ENCODE measurements around the gene FRMD8. TPM values are rescaled to one million over a fixed set of nuclear protein-coding genes. Genes with fewer than 3 reads are reported as not detected.

The FRMD8 gene
- total and polyA plus RNA-seq, 2 experiments from 2014 or later, result 7.0 to 35.4 TPM

DNA sequence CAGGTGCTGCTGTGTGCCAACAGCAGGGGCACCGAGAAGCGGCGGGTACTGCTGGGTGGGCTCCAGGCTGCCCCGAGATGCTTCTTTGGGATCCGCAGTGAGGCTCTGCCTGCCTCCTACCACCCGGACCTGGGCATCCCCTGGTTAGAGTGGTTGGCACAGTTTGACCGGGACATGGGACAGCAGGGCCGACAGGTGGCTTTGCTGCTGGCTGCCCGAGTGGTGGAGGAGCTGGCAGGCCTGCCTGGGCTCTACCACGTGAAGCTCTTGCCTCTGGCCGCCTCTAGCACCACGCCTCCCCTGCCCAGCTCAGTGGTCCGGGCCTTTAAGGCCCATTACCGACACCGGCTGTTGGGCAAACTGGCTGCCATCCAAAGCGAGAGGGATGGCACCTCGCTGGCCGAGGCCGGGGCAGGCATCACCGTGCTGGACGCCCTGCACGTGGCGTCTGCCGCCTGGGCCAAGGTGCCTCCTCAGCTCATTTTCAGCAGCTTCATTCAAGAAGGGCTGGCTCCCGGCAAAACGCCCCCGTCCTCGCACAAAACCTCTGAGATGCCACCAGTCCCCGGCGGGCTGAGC lies 30.0 kb upstream of the FRMD8 start (continued):
- TF ChIP-seq, protein P1, sequence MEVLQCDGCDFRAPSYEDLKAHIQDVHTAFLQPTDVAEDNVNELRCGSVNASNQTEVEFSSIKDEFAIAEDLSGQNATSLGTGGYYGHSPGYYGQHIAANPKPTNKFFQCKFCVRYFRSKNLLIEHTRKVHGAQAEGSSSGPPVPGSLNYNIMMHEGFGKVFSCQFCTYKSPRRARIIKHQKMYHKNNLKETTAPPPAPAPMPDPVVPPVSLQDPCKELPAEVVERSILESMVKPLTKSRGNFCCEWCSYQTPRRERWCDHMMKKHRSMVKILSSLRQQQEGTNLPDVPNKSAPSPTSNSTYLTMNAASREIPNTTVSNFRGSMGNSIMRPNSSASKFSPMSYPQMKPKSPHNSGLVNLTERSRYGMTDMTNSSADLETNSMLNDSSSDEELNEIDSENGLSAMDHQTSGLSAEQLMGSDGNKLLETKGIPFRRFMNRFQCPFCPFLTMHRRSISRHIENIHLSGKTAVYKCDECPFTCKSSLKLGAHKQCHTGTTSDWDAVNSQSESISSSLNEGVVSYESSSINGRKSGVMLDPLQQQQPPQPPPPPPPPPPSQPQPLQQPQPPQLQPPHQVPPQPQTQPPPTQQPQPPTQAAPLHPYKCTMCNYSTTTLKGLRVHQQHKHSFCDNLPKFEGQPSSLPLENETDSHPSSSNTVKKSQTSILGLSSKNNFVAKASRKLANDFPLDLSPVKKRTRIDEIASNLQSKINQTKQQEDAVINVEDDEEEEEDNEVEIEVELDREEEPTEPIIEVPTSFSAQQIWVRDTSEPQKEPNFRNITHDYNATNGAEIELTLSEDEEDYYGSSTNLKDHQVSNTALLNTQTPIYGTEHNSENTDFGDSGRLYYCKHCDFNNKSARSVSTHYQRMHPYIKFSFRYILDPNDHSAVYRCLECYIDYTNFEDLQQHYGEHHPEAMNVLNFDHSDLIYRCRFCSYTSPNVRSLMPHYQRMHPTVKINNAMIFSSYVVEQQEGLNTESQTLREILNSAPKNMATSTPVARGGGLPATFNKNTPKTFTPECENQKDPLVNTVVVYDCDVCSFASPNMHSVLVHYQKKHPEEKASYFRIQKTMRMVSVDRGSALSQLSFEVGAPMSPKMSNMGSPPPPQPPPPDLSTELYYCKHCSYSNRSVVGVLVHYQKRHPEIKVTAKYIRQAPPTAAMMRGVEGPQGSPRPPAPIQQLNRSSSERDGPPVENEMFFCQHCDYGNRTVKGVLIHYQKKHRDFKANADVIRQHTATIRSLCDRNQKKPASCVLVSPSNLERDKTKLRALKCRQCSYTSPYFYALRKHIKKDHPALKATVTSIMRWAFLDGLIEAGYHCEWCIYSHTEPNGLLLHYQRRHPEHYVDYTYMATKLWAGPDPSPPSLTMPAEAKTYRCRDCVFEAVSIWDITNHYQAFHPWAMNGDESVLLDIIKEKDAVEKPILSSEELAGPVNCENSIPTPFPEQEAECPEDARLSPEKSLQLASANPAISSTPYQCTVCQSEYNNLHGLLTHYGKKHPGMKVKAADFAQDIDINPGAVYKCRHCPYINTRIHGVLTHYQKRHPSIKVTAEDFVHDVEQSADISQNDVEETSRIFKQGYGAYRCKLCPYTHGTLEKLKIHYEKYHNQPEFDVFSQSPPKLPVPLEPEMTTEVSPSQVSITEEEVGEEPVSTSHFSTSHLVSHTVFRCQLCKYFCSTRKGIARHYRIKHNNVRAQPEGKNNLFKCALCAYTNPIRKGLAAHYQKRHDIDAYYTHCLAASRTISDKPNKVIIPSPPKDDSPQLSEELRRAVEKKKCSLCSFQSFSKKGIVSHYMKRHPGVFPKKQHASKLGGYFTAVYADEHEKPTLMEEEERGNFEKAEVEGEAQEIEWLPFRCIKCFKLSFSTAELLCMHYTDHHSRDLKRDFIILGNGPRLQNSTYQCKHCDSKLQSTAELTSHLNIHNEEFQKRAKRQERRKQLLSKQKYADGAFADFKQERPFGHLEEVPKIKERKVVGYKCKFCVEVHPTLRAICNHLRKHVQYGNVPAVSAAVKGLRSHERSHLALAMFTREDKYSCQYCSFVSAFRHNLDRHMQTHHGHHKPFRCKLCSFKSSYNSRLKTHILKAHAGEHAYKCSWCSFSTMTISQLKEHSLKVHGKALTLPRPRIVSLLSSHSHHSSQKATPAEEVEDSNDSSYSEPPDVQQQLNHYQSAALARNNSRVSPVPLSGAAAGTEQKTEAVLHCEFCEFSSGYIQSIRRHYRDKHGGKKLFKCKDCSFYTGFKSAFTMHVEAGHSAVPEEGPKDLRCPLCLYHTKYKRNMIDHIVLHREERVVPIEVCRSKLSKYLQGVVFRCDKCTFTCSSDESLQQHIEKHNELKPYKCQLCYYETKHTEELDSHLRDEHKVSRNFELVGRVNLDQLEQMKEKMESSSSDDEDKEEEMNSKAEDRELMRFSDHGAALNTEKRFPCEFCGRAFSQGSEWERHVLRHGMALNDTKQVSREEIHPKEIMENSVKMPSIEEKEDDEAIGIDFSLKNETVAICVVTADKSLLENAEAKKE (CRISPR knock-in tag; IDR thresholded peaks at IDR 0.05), result no peak
- no peak for TF ChIP-seq POLR2AphosphoS5 (IDR thresholded peaks at IDR 0.05; ENCODE audit: low read depth)
- TF ChIP-seq, protein P2, sequence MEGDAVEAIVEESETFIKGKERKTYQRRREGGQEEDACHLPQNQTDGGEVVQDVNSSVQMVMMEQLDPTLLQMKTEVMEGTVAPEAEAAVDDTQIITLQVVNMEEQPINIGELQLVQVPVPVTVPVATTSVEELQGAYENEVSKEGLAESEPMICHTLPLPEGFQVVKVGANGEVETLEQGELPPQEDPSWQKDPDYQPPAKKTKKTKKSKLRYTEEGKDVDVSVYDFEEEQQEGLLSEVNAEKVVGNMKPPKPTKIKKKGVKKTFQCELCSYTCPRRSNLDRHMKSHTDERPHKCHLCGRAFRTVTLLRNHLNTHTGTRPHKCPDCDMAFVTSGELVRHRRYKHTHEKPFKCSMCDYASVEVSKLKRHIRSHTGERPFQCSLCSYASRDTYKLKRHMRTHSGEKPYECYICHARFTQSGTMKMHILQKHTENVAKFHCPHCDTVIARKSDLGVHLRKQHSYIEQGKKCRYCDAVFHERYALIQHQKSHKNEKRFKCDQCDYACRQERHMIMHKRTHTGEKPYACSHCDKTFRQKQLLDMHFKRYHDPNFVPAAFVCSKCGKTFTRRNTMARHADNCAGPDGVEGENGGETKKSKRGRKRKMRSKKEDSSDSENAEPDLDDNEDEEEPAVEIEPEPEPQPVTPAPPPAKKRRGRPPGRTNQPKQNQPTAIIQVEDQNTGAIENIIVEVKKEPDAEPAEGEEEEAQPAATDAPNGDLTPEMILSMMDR (conservative IDR thresholded peaks at IDR 0.05; ENCODE audit: low read depth in 2 of 2), result no peak
- TF ChIP-seq CREB1 (CRISPR knock-in tag; IDR thresholded peaks at IDR 0.05; ENCODE audit: low read depth), result no peak

DNA sequence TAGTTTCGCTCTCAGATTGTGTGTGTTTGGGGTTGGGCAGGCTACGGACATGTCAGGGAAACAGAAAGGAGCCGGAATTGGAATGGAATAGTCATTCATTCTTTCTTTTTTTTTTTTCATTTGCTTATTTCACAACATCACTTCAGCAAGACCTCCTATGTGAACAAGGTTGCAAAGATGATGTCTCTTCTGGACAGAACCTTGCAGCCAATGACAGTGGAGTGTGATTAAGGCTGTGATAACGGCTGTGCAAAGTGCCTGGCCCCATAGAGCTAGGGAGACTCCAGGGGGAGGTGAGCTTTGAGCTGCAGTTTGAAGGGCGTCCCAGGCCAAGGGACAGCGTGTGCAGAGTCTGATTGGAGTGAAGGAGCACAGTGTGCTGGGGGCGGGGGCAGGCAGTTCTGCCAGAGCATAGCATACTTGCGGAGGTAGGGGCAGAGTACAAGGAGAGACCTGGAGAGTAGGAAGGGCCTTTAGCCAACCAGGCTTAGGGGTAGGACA lies 28.5 kb upstream of the FRMD8 start:
- no peaks in the 10 kb centered on the region for H3K36me3 ChIP-seq (ENCODE audit: insufficient read depth)
- peaks cover 2% of the 10 kb centered on the region; the same call in 1 of the 3 replicates for H3K36me3 Mint-ChIP-seq (ENCODE audit: low read depth)
- H3K27me3 Mint-ChIP-seq (ENCODE audit: insufficient read depth, low read depth, poor library complexity), result peaks cover 34% of the 10 kb centered on the region
- no peak overlapping the region for H2AFZ ChIP-seq
- peaks cover 16% of the 10 kb centered on the region for H3K4me1 Mint-ChIP-seq
- H3K27ac ChIP-seq (ENCODE audit: low read depth), result no peak overlapping the region
- peaks cover 10% of the 10 kb centered on the region for H3F3A ChIP-seq (replicated peaks; ENCODE audit: low read depth)
- no peak overlapping the region for H3K27ac Mint-ChIP-seq
- peaks cover 6% of the 10 kb centered on the region; the same call in 1 of the 2 replicates for H3K4me1 ChIP-seq (ENCODE audit: insufficient read depth)
- peaks cover 31% of the 10 kb centered on the region for H3K27me3 ChIP-seq (ENCODE audit: insufficient read depth)
- H3K4me3 ChIP-seq, result no peak overlapping the region
- ATAC-seq (no peak), DNase-seq (ENCODE audit: low spot score) (no peak)
- no peaks in the 10 kb centered on the region for H3K9me3 Mint-ChIP-seq
- no peaks in the 10 kb centered on the region for H3K79me2 ChIP-seq (replicated peaks; ENCODE audit: insufficient read depth)
- H4K20me1 ChIP-seq (replicated peaks; ENCODE audit: insufficient read depth), result no peaks in the 10 kb centered on the region
- no peaks in the 10 kb centered on the region for H3K9me2 ChIP-seq (ENCODE audit: insufficient read depth)
- H3K4me3 Mint-ChIP-seq, result no peak overlapping the region; the same call in 2 of the 3 replicates
- H3K4me2 ChIP-seq, result no peak overlapping the region
- TF ChIP-seq JUNB (IDR thresholded peaks at IDR 0.05; ENCODE audit: unreplicated experiment) (no peak), CREB1 (CRISPR knock-in tag; IDR thresholded peaks at IDR 0.05; ENCODE audit: low read depth) (no peak), POLR2AphosphoS5 (IDR thresholded peaks at IDR 0.05; ENCODE audit: low read depth) (no peak), NANOG (IDR thresholded peaks at IDR 0.05; ENCODE audit: borderline replicate concordance) (no peak), ZNF331 (CRISPR knock-in tag; IDR thresholded peaks at IDR 0.05; ENCODE audit: low read depth) (no peak)
- TF ChIP-seq, protein P3, sequence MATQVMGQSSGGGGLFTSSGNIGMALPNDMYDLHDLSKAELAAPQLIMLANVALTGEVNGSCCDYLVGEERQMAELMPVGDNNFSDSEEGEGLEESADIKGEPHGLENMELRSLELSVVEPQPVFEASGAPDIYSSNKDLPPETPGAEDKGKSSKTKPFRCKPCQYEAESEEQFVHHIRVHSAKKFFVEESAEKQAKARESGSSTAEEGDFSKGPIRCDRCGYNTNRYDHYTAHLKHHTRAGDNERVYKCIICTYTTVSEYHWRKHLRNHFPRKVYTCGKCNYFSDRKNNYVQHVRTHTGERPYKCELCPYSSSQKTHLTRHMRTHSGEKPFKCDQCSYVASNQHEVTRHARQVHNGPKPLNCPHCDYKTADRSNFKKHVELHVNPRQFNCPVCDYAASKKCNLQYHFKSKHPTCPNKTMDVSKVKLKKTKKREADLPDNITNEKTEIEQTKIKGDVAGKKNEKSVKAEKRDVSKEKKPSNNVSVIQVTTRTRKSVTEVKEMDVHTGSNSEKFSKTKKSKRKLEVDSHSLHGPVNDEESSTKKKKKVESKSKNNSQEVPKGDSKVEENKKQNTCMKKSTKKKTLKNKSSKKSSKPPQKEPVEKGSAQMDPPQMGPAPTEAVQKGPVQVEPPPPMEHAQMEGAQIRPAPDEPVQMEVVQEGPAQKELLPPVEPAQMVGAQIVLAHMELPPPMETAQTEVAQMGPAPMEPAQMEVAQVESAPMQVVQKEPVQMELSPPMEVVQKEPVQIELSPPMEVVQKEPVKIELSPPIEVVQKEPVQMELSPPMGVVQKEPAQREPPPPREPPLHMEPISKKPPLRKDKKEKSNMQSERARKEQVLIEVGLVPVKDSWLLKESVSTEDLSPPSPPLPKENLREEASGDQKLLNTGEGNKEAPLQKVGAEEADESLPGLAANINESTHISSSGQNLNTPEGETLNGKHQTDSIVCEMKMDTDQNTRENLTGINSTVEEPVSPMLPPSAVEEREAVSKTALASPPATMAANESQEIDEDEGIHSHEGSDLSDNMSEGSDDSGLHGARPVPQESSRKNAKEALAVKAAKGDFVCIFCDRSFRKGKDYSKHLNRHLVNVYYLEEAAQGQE (IDR thresholded peaks at IDR 0.05; ENCODE audit: unreplicated experiment), result no peak
- TF ChIP-seq, protein P4, sequence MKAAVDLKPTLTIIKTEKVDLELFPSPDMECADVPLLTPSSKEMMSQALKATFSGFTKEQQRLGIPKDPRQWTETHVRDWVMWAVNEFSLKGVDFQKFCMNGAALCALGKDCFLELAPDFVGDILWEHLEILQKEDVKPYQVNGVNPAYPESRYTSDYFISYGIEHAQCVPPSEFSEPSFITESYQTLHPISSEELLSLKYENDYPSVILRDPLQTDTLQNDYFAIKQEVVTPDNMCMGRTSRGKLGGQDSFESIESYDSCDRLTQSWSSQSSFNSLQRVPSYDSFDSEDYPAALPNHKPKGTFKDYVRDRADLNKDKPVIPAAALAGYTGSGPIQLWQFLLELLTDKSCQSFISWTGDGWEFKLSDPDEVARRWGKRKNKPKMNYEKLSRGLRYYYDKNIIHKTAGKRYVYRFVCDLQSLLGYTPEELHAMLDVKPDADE (IDR thresholded peaks at IDR 0.05), result no peak
